GM19238 (cell line): Measurements from ENCODE around the gene CCDC200.
"Not testable (repeated sequence)": the region's sequence is repeated elsewhere in the genome, so short reads cannot be mapped to it uniquely, and the experiment has no call there.

Experiments
- DNase-seq: peaks from one replicate; pipeline ENCODE4 v3.0.0; 2011; ENCODE audit warnings: low spot score; ENCODE audit not compliant: insufficient read length

Gene CCDC200

GRCh38 chr17:43228020-43228782 lies at the start of gene CCDC200:
TSS of gene CCDC200 (minus strand) at chr17:43228623. CDS start at chr17:43228554, 69 bp downstream.
- DNase-seq, result not testable (repeated sequence)

- DNase-seq, result not testable (repeated sequence)
Measured at GRCh38 chr17:43272914-43273313, 44.5 kb upstream of the CCDC200 start.

GRCh38 chr17:43272483-43272882 lies 44.1 kb upstream of the CCDC200 start:
- not testable (repeated sequence) for DNase-seq

GRCh38 chr17:43270552-43271504 lies 42.4 kb upstream of the CCDC200 start:
- not testable (repeated sequence) for DNase-seq

- not testable (repeated sequence) for DNase-seq
Measured at GRCh38 chr17:43246456-43246855, 18.0 kb upstream of the CCDC200 start.

- not testable (repeated sequence) for DNase-seq
Measured at GRCh38 chr17:43240596-43241352, 12.4 kb upstream of the CCDC200 start.

GRCh38 chr17:43239597-43239996 lies 11.2 kb upstream of the CCDC200 start:
- not testable (repeated sequence) for DNase-seq

- DNase-seq, result not testable (repeated sequence)
Measured at GRCh38 chr17:43233877-43234276, 5.5 kb upstream of the CCDC200 start, which contains the start of gene RNU2-1. TSS of gene RNU2-1 (minus strand) at chr17:43233977.

GRCh38 chr17:43233263-43233662 lies 4.8 kb upstream of the CCDC200 start:
- not testable (repeated sequence) for DNase-seq

- DNase-seq, result not testable (repeated sequence)
Measured at GRCh38 chr17:43232021-43232699, 3.7 kb upstream of the CCDC200 start.

GRCh38 chr17:43231205-43232020 lies 3.0 kb upstream of the CCDC200 start:
- not testable (repeated sequence) for DNase-seq

GRCh38 chr17:43226393-43226792 lies 2.0 kb downstream of the CCDC200 start:
- DNase-seq, result no peak

GRCh38 chr17:43224146-43224705 lies 4.2 kb downstream of the CCDC200 start:
- DNase-seq, result no peak

- no peak for DNase-seq
Measured at GRCh38 chr17:43220511-43221125, 7.8 kb downstream of the CCDC200 start.

GRCh38 chr17:43219746-43220380 lies 8.6 kb downstream of the CCDC200 start:
- DNase-seq, result no peak

- DNase-seq, result no peak
Measured at GRCh38 chr17:43219001-43219400, 9.4 kb downstream of the CCDC200 start.

GRCh38 chr17:43217614-43218087 lies 10.8 kb downstream of the CCDC200 start:
- DNase-seq, result no peak
